22Rv1 (cell line): ENCODE data around the gene CCL24.
"Not testable (repeated sequence)": the region's sequence is repeated elsewhere in the genome, so short reads cannot be mapped to it uniquely, and the experiment has no call there.

Source experiments
- ZFX ChIP-seq: fragments of 450-650 bp; IDR thresholded peaks from 2 replicates; pipeline ENCODE4 v1.6.1; 2017; ENCODE audit warnings: antibody characterized with exemption, borderline replicate concordance
- TF ChIP-seq, protein P1 (sequence below): fragments of 450-650 bp; IDR thresholded peaks from 2 replicates; pipeline ENCODE4 v1.5.1; 2017; ENCODE audit warnings: mild to moderate bottlenecking

DNA sequence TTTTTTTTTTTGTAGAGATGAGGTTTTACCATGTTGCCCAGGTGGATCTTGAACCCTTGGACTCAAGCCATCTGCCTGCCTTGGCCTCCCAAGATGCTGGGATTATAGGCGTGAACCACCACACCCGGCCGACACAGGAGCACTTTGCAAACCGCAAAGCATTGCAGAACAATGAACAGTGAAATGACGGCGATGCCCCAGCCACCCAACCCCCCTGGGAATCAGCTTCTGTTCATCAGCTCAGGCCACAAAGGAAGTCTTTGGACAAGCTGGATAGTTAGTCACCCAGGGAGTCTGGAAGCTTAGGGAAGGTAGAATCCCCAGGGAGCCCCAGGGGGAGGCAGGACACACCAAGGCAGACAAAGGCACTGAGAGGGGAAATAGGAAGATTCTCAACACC is 16.1 kb upstream of the CCL24 start:
- TF ChIP-seq, protein P1, sequence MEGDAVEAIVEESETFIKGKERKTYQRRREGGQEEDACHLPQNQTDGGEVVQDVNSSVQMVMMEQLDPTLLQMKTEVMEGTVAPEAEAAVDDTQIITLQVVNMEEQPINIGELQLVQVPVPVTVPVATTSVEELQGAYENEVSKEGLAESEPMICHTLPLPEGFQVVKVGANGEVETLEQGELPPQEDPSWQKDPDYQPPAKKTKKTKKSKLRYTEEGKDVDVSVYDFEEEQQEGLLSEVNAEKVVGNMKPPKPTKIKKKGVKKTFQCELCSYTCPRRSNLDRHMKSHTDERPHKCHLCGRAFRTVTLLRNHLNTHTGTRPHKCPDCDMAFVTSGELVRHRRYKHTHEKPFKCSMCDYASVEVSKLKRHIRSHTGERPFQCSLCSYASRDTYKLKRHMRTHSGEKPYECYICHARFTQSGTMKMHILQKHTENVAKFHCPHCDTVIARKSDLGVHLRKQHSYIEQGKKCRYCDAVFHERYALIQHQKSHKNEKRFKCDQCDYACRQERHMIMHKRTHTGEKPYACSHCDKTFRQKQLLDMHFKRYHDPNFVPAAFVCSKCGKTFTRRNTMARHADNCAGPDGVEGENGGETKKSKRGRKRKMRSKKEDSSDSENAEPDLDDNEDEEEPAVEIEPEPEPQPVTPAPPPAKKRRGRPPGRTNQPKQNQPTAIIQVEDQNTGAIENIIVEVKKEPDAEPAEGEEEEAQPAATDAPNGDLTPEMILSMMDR = not testable (repeated sequence)
- TF ChIP-seq ZFX = not testable (repeated sequence)
